ENCODE measurements around the gene MCTP2.

The MCTP2 gene

GRCh38 chr15:94411285-94411684 is 179.9 kb downstream of the MCTP2 start:
- DNase-seq, result no peak

GRCh38 chr15:94411846-94412245 is 180.5 kb downstream of the MCTP2 start:
- no peak for DNase-seq

GRCh38 chr15:94412979-94413746 is 181.8 kb downstream of the MCTP2 start:
- DNase-seq, result no peak

GRCh38 chr15:94414916-94415315 is 183.6 kb downstream of the MCTP2 start:
- no peak for DNase-seq

- DNase-seq, result no peak
Observed at GRCh38 chr15:94416267-94416666, 184.9 kb downstream of the MCTP2 start.

- no peak for DNase-seq
Observed at GRCh38 chr15:94416820-94417219, 185.5 kb downstream of the MCTP2 start.

- no peak for DNase-seq
Observed at GRCh38 chr15:94417501-94418293, 186.3 kb downstream of the MCTP2 start.

GRCh38 chr15:94421706-94422105 is 190.3 kb downstream of the MCTP2 start:
- DNase-seq, result no peak

GRCh38 chr15:94432279-94432678 is 200.9 kb downstream of the MCTP2 start:
- DNase-seq, result no peak

GRCh38 chr15:94439158-94439557 is 207.8 kb downstream of the MCTP2 start:
- no peak for DNase-seq

- no peak for DNase-seq
Observed at GRCh38 chr15:94441760-94442159, 210.4 kb downstream of the MCTP2 start.

- DNase-seq, result no peak
Observed at GRCh38 chr15:94442480-94442879, 211.1 kb downstream of the MCTP2 start.

GRCh38 chr15:94443186-94443585 is 211.8 kb downstream of the MCTP2 start:
- DNase-seq, result no peak

- no peak for DNase-seq
Observed at GRCh38 chr15:94445566-94446160, 214.3 kb downstream of the MCTP2 start.

GRCh38 chr15:94446441-94446840 is 215.1 kb downstream of the MCTP2 start:
- DNase-seq, result no peak

- DNase-seq, result no peak
Observed at GRCh38 chr15:94451466-94451865, 220.1 kb downstream of the MCTP2 start.

GRCh38 chr15:94453227-94453988 is 222.0 kb downstream of the MCTP2 start:
- DNase-seq, result no peak

- DNase-seq, result no peak
Observed at GRCh38 chr15:94455297-94455696, 223.9 kb downstream of the MCTP2 start.

GRCh38 chr15:94456226-94456625 is 224.9 kb downstream of the MCTP2 start:
- no peak for DNase-seq

GRCh38 chr15:94457661-94458060 is 226.3 kb downstream of the MCTP2 start:
- DNase-seq, result no peak

- DNase-seq, result no peak
Observed at GRCh38 chr15:94460624-94461023, 229.3 kb downstream of the MCTP2 start.

GRCh38 chr15:94467034-94467433 is 235.7 kb downstream of the MCTP2 start:
- DNase-seq, result no peak

- no peak for DNase-seq
Observed at GRCh38 chr15:94470492-94470891, 239.1 kb downstream of the MCTP2 start.
